Measurements from ENCODE around the gene GP1BA.

The GP1BA gene

GRCh38 chr17:4938688-4939545 is 6.8 kb downstream of the GP1BA start:
- no peak for DNase-seq

GRCh38 chr17:4939546-4939795 is 7.4 kb downstream of the GP1BA start:
- peak in 1 of 5 donors; percentile 12 for DNase-seq

DNA sequence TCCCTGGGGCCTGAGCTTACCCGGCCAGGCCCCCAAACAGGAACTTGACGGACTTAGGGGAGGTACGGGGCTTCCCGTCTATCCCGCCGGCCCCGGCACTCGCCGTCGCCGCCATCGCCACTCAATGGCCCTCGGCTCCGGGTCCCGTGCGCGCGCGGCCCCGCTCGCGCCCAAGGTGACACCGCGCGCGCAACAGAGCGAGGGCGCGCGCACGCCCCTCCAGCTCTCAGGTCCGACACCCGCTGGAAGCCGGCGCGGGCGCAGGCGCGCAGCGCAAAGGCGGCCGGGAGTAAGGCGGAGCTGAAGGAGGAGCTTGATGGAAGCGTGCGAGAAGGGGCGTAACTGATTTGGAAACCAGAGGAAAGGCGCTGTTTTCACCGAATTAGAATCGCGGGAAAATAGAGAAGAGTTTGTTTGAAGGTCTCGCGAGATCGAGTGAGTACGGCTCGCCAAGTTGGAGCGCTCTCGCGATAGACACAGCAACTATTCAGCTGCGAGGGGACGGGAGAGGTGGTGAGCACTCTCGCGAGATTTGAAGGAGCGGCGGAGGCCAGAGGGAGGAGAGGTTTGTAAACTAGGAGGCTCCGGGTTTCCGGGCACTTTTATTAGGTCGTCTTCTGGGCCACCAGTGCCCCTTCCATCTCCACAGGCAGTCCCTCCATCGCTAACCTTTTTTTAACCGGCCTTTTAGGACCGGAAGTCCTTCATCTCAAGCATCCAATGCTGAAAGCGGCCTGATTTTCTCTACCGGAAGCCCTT is 7.9 kb downstream of the GP1BA start, which contains the start of the genes RNF167 and SLC25A11:
TSS of gene RNF167 (plus strand) at position 473 of the 759 bp plus-strand sequence. CDS start 642 bp downstream, outside the sequence.
TSS of gene SLC25A11 (minus strand) at position 251 of the 759 bp plus-strand sequence. CDS start at position 115, 136 bp downstream.
- peak; percentile 91 to 100 (median 95) for DNase-seq

GRCh38 chr17:4940555-4941318 is 8.7 kb downstream of the GP1BA start:
- DNase-seq = peak in 3 of 5 donors; percentile 31 to 56 (median 42)

DNA sequence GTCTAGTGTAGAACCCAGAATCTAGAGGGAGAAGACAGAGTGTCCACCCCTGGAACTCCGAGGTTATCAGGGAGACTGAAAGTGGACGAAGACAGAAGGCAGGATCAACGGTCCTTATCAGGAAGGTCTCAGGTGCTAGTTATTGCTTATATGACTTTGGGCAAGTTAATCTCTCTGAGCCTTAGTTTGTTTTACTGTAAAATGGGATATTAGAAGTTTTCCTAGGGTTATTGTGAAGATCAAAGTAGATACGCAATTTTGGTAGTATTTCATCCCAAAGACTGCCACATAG is 9.2 kb downstream of the GP1BA start:
- no peak for DNase-seq

DNA sequence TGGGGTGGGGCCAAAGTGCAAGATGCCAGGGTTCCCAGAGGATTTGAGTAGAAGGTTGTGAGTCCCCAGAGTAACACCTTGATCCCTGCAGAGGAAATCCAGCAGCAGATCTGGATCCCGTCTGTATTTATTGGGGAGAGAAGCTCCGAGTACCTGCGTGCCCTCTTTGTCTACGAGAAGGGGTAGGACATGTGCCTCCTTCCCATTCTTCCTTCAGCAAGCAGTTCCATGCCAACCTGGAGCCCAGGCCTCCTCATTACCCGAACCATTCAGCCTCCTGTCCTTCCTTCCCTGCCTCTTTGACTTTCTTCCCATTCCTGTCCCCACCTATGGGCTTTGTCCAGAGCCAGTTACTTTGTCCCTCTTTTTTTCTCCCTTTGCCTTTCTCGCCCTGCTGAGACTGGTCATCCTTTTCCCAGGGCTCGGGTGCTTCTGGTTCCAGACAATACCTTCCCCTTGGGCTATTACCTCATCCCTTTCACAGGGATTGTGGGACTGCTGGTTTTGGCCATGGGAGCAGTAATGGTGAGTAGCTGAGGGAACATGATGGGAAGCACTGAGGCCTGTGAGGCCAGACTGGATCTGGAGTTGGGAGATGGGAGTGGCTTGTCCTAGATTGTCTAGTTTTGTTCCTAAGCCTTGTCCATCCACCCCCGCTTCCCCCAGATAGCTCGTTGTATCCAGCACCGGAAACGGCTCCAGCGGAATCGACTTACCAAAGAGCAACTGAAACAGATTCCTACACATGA is 10.9 kb downstream of the GP1BA start:
- no peak for DNase-seq

GRCh38 chr17:4944163-4944553 is 12.1 kb downstream of the GP1BA start:
- DNase-seq = peak in 3 of 5 donors; percentile 42 to 85 (median 45)

GRCh38 chr17:4944554-4945175 is 12.6 kb downstream of the GP1BA start:
- no peak for DNase-seq

DNA sequence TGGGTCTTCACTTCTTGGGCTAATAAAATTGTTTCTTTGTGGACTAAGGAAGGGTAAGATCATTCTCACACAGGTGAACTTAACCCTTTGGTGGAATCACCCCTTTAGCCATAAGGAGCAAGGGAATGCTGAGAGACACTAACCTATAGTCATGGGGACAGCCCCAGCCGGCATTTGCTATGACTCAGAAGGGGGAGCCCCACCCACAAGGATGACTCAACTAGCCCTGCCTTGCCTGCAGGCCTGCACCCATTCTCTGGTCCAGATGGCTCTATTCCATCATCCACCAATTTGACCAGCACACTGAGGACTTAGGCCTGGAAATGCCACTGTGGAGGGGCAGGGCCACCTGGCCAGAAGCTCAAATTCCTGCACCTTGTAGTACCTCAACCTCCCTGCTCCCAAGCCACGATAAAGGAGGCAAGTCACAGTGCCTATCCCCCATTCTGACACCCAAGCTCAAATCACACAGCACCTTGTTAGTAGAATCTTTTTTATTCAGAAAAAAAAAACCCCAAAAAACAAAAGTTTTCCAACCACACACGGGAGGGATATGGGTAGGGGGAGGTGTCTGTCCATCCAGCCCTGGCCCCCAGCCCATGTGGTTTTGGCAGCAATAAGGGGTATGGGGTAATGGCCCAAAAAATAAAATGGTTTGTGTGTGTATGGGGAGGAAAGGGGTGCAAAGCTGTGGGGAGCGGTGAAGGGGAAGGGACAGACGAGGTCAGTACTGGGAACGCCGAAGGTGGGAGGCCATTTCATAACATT is 13.3 kb downstream of the GP1BA start:
- DNase-seq = peak; percentile 35 to 85 (median 58)

DNA sequence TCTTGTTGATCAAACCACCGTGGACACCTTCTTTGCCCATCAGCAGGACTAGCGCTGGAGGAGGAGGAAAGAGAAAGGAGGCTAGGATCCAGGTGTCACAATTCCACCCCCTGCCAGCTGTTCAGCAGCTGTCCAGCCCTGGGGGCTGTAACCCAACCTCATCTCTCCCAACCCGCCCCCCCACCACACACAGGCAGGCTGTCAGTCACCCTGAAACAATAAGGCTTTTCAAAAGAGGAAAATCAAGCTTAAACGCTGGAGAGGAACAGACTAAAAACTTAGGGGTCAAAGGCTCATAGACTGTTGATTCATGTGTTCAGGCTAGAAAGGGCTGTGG is 13.8 kb downstream of the GP1BA start:
- no peak for DNase-seq

DNA sequence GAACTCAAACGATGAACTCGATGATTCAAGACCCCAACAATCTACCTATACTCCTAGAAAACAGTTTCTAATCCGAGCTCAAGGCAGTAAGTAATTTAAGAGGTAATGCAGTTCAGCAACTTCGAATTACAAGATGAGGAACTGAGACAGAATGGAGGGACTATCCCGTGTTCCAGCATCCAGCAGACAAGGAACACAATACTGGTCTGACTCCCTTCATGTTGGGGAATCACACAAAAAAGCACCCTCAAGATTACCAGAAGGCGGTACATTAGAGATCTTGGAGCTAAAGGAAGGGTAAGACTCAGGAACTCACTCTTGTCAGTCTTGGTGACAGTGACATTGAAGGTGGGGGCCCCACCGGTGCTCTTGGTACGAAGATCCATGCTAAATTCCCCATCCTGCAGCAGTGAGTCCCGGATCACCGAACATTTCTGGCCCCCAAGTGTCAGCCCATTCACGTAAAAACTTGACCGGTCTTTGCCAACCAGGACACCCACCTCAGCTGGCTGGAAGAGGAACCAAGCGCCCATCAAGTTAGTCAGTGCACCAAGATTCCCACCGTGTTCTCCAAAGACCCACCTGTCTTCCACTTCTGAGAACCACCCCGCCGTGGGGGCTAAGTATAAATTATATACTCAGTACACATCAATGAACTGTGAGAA is 14.4 kb downstream of the GP1BA start:
- DNase-seq = no peak

- no peak for DNase-seq
These were observed 14.9 kb downstream of the GP1BA start for GRCh38 chr17:4947010-4947410.

DNA sequence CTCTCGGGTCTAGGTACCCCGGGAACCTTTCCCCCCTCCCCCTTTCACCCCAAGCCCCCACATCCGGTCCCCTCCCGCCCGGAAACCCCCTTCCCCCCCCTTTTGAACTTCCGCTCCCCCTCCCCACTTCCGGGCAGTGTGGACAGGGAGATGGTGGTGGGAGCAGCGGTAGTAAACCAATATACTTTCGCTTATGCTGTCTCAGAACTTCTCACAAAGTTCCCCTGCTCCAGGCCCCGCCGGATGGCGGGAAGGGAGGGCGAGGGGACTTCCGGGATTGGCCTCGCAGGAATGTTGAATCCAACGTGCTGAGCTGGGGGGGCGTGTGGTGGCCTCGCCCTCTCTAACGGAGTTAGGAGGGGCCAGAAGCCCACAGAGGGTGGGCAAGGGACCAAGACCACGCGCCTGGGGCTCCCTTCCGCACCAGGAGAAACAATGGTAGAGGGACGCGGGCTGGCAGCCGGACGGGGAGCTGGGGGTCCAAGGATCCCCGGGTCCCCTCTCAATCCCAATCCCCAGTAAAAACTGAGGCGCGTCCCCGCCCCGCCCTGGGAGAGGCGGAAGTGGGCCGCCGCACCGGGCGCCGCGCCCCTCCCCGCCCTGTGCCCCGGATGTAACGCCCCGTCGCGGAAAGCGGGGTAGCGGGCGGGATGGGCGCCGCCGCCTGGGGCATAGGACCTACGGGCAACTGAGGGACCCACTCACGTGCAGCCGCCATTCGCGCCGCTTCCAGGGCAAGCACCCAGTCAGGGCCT is 15.5 kb downstream of the GP1BA start:
- peak; percentile 40 to 87 (median 56) for DNase-seq

GRCh38 chr17:4948166-4948930 is 16.3 kb downstream of the GP1BA start, which contains the start of gene PFN1:
Gene PFN1, minus strand, starts transcription at chr17:4948530. Its CDS starts 136 bp downstream, at chr17:4948394.
- DNase-seq = peak; percentile 80 to 95 (median 87)

- DNase-seq = peak; percentile 58 to 88 (median 61)
These were observed 16.8 kb downstream of the GP1BA start for GRCh38 chr17:4948931-4949320.

DNA sequence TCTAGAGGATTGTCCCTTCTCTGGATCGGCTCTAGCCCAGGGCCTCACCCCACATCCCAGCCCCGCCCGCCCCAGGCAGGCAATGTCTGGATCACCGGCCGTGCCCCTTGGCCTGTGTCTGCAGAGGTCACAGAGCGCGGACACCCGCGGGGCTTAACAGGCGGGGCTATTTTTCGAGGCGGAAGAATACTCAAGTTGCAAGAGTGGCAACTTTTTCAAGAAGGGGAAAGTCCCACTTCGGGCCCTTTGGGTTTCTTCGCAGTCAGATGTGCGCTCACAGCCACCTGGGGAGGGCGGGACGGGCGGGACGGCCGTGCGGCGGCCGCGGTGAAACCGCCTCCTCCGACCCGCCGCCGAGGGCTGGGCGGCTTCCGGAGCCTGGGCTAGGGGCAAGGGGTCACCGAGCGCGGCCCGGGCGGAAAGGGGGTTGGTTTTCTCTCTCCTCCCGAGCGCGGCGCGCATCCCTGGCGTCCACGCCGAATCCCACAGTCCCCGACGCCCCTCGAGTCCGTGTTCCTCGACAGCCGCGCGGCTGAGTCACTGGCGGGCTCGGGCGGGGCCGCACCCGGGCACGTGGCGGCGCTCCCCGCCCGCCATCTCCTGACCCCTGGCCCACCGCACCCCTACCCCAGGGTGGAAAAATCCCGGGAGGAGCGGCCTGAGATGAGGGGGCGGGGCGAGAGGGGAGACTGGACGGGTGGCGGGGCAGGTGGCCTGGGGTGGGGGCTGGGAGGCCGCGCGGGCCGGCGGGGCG is 17.4 kb downstream of the GP1BA start:
- DNase-seq = peak; percentile 56 to 93 (median 69)

- peak in 2 of 5 donors; percentile 48 to 53 for DNase-seq
These were observed 18.1 kb downstream of the GP1BA start for GRCh38 chr17:4950075-4950745.

- DNase-seq = no peak
These were observed 18.7 kb downstream of the GP1BA start, which contains the start of gene ENO3 for GRCh38 chr17:4950746-4951204. Gene ENO3, plus strand, starts transcription at chr17:4951119. Its CDS starts 711 bp downstream, at chr17:4951830.
